Measurements from ENCODE around the gene UBASH3A. TPM values are rescaled to one million over a fixed set of nuclear protein-coding genes. Genes with fewer than 3 reads are reported as not detected.
"Not testable (repeated sequence)": the region's sequence is repeated elsewhere in the genome, so short reads cannot be mapped to it uniquely, and the experiment has no call there.

UBASH3A gene
- total RNA-seq, 1 donor from 2014 or later: not detected

GRCh38 chr21:42406866-42407265, 3.2 kb downstream of the UBASH3A start:
- FAIRE-seq: no peak
- DNase-seq (ENCODE audit: low spot score in 2 of 2): no peak

GRCh38 chr21:42407476-42407875, 3.8 kb downstream of the UBASH3A start:
- no peak for FAIRE-seq
- no peak for DNase-seq (ENCODE audit: low spot score in 2 of 2)

DNA sequence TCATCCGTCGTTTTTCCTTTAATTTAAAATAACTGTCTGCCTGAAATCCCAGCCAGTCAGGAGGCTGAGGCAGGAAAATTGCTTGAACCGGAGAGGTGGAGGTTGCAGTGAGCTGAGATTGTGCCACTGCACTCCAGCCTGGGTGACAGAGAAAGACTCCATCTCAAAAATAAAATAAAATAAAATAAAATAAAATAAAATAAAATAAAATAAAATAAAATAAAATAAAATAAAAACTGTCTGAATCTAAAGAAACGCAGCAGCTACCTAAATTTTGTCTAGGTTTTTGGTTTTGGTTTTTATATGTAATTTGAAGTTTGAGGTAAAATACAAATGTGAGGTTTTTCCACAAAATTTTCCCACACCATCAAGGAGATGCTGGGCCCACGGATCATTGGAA, 5.0 kb downstream of the UBASH3A start:
- not testable (repeated sequence) for DNase-seq (ENCODE audit: low spot score in 2 of 2); FAIRE-seq

DNA sequence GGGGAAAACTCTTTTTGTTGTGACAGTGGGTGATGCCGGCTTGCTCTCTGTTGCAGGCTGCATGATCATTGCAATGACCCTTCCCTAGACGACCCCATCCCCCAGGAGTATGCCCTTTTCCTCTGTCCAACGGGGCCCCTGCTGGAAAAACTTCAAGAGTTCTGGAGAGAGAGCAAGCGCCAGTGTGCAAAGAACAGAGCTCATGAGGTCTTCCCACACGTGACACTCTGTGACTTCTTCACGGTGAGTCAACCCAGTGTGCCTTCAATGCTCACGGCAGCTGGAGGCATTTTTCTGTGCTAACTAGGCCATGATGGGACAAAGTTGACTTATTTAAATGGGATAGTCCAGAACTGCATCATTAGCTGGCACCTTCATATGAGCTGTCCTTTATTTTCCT, 5.7 kb downstream of the UBASH3A start:
- DNase-seq (ENCODE audit: low spot score in 2 of 2) (no peak), FAIRE-seq (no peak)

DNA sequence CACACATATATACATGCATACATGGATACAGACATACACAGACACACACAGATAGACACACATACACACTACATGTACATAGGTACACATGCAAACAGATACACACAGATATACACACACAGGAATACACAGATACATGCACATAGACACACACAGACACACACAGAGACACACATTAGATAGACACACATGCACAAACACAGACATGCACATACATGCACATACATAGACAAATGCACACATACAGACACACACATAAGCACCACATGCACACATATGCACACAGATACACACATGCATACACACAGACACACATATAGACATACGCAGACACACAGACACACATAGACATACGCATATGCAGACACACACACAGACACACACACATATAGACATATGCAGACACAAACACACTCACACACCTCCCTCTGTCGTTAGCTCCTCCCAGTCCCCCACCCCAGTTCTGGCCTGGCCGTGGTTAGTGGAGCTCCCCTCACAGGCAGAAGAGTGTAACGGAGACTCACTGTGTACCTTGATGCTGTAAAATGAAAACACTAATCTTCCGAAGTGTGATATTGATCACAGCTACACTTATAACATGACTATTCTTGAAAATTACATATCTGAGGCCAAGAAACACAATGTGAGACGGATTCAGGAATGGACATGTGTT, 7.6 kb downstream of the UBASH3A start:
- DNase-seq (ENCODE audit: low spot score in 2 of 2) (no peak), FAIRE-seq (no peak)

- DNase-seq (ENCODE audit: low spot score in 2 of 2): no peak
- no peak for FAIRE-seq
Measured at GRCh38 chr21:42411891-42412635, 8.4 kb downstream of the UBASH3A start.

DNA sequence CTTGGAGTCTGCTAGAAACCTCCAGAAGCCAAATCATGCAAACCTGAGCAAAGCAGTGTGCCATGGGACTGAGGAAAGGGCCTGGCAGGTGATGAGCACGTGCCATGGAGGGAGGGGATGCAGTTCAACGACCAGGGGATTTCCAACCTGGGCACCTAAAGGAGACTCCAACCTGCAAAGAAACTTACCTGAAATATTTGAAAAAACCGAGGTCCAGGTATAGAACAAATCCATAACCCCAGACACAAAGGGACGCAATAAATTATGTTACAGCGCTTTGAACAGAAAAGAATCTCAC, 8.9 kb downstream of the UBASH3A start:
- no peak for FAIRE-seq
- DNase-seq (ENCODE audit: low spot score in 2 of 2): no peak

- FAIRE-seq (no peak), DNase-seq (ENCODE audit: low spot score in 2 of 2) (no peak)
Measured at GRCh38 chr21:42413093-42413492, 9.4 kb downstream of the UBASH3A start.

- no peak for FAIRE-seq
Measured at GRCh38 chr21:42413500-42413899, 9.8 kb downstream of the UBASH3A start.

GRCh38 chr21:42414066-42414465, 10.4 kb downstream of the UBASH3A start:
- FAIRE-seq: no peak
- DNase-seq (ENCODE audit: low spot score in 2 of 2): no peak

More at GRCh38 chr21:42413500-42413899, 9.8 kb downstream of the UBASH3A start:
- DNase-seq (ENCODE audit: low spot score in 2 of 2): no peak

GRCh38 chr21:42414553-42414927, 10.8 kb downstream of the UBASH3A start:
- no peak for DNase-seq (ENCODE audit: low spot score in 2 of 2)
- FAIRE-seq: no peak

DNA sequence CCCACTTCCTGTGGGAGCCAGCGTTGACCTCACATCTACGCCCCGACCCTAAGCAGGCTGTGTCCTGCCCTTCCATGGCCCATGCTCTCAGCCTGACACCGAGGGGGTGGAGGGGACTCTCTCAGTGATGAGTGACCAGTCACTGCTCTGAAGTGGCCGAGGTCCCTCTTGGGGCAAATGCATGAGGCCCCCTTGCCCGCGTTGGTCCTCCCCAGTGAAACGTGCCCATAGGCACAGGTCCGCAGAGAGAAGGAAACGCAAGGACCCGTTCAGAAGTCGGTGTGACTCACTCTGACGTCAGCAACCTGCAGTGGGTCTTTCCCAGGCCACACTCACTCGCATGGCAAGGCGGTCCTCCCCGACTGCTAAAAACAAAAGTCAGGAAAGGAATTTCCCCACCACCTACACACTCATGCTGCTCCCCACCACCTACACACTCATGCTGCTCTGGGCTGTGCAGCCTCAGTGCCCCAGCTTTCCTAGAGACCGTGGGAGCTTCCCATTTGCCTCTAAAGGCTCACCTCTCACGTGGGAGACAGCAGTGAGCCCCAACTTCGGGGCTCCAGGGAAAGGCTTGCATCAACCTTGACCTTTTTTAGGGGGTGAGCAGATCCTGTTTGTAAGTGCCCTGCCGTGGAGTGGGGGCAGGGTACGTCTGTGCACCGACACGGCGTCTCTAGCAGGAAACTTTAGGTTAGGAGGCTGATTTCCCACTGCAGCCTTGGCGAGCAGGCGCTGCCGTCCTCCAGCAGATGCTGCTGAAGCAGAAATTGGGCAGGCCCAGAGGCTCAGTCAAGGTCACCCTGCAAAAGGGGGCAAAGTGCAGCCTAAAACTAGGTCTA, 11.4 kb downstream of the UBASH3A start:
- FAIRE-seq (no peak), DNase-seq (ENCODE audit: low spot score in 2 of 2) (peak in 1 of 2 donors; percentile 54)

DNA sequence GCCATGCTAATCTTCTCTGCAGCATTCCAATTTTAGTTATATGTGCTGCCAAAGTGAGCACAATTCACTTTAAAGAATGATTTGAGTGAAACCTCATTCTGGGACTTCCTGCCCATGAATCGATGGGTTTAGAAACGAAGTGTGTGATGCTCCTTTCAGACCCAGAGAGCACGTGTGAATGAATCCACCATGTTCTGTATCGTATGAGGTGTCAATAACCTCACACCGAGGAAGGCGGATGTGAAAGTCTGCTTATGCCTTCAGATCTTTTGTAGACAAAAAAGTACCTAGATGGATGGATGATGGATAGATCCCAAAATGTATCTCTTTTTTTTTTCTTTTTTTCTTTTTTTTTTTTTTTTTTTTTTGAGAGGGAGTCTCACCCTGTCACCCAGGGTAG, 13.8 kb downstream of the UBASH3A start:
- FAIRE-seq (no peak), DNase-seq (ENCODE audit: low spot score in 2 of 2) (no peak)

DNA sequence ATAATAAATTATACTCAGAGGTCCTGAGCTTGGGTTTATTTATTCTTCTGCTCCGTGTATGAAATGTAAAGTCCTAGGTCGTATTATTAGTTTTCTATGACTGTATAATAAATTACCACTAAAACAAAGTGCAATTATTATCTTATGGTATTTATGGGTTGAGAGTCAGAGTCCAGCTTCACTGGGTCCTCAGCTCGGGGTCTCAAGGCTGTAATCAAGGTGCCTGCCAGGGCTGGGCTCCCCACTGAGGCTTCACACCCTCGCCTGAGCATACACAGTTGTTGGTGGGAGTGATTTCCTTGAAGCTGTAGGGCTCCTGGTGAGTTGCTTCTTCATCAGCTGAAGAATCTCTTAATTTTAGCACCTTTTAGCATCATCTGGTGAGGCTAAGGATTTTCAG, 15.2 kb downstream of the UBASH3A start:
- DNase-seq (ENCODE audit: low spot score in 2 of 2) (no peak), FAIRE-seq (no peak)

DNA sequence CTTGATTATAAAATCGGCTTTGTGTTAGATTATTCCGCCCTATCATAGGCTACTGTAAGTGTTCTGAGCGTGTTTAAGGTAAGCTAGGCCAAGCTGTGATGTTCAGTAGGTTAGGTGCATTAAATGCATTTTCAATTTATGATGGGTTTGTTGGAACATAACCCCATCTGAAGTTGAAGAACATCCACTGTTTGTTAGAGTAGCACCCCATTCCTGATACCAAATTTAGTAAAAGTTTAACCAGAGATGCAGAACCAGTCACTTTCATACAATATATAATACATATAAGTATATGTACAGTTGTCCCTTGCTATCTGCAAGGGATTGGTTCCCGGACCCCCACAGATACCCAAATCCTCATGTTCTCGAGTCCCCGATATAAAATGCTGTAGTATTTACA, 16.1 kb downstream of the UBASH3A start:
- DNase-seq (ENCODE audit: low spot score in 2 of 2): no peak
- FAIRE-seq: no peak

GRCh38 chr21:42421018-42421793, 17.5 kb downstream of the UBASH3A start:
- FAIRE-seq (no peak), DNase-seq (ENCODE audit: low spot score in 2 of 2) (no peak)

- DNase-seq (ENCODE audit: low spot score in 2 of 2) (no peak), FAIRE-seq (no peak)
Measured at GRCh38 chr21:42423197-42423675, 19.5 kb downstream of the UBASH3A start.

- DNase-seq (ENCODE audit: low spot score in 2 of 2): no peak
- FAIRE-seq: no peak
Measured at GRCh38 chr21:42423685-42424084, 20.0 kb downstream of the UBASH3A start.

DNA sequence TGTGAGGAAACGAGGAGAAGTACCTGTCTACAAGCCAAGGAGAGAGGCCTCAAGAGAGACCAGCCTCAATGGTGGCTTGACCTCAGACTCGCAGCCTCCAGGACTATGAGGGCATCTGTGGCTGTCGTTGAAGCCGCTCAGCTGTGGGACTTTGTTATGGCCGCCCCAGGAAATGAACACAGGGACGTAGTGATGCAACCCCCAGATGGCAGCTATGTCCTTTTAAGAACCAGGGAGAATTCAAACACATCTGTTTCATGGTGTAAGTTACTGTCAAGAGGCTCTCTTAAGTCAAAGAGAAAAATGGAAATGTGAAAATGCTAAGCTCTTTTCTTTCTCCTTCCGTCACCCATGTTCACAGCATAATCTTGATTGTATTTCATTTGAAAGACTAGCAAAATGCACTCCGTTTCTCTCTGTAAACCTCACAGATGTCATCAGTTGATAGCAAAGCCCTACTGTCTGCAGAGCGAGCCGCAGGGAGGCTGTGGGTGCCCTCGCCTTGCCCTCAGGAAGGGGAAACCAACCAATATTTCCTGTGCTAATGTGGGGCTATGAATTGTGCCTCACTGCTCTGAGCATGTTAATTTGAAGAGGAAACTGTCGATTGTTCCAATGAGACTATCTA, 21.3 kb downstream of the UBASH3A start:
- no peak for FAIRE-seq
- DNase-seq (ENCODE audit: low spot score in 2 of 2): no peak

DNA sequence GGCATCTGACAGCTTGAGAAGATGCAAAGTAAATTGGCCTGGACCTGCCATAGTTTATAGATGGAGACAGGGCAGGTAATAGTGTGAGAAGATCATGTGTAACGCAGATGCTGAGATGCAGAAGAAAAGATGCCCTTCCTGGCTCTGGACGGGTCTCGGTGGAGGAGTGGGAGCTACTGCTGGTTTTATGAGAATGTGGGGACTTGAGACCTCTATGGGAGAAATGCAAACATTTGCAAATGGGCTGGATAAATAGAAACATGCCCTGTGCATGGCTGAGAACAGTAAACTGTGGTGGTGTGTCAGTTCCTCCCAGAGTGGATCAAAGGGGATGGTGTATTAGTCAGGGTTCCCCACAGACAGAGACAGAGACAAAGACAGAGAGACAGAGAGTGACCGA, 21.9 kb downstream of the UBASH3A start:
- FAIRE-seq (no peak), DNase-seq (ENCODE audit: low spot score in 2 of 2) (no peak)
